CD4-positive, alpha-beta T cell (primary cell): ENCODE results near the gene RPL21. TPM values are rescaled to one million over a fixed set of nuclear protein-coding genes. Genes with fewer than 3 reads are reported as not detected.

ENCODE experiments used
- ATAC-seq: fragments of 200-7000 bp; cut with Tn5 transposase; one replicate; pipeline ENCODE4 v1.10.0; 2022; ENCODE audit warnings: mild to moderate bottlenecking; ENCODE audit not compliant: poor library complexity
- CTCF ChIA-PET: fragments of 350-600 bp; sonication (Branson Sonifier 250); formaldehyde crosslinking; loops from one replicate; lab custom pipeline; 2021; ENCODE audit warnings: antibody characterized with exemption, inconsistent platforms; lab: Charles Lee
- POLR2A ChIA-PET: fragments of 350-600 bp; sonication (Branson Sonifier 250); formaldehyde crosslinking; loops from one replicate; lab custom pipeline; 2021; ENCODE audit warnings: antibody characterized with exemption, inconsistent platforms; lab: Charles Lee
- DNase-seq, 14 experiments: peaks; one replicate each; pipeline ENCODE4 v3.0.0-alpha.2; 2013 to 2020; ENCODE audit warnings: mixed read lengths in 2 of 14
- H3K27ac ChIP-seq, 2 donors: one replicate each; pipeline versions ENCODE4 v1.5.1 to v1.7.0; 2013; ENCODE audit warnings: low read length in 2 of 2, low read depth in 1 of 2, mild to moderate bottlenecking in 1 of 2
- H3K27me3 ChIP-seq, 2 experiments: 1 replicate in 1 of 2; 2 replicates in 1 of 2; pipeline versions ENCODE4 v1.6.1 to v1.7.0; 2013; ENCODE audit warnings: low read length in 2 of 2, control low read depth in 1 of 2, mild to moderate bottlenecking in 1 of 2, moderate library complexity in 1 of 2; ENCODE audit not compliant: insufficient read depth in 2 of 2, control insufficient read depth in 1 of 2
- H3K36me3 ChIP-seq: one replicate; pipeline ENCODE4 v1.6.1; 2013; ENCODE audit warnings: low read length, control low read depth; ENCODE audit not compliant: insufficient read depth
- H3K4me1 ChIP-seq: one replicate; pipeline ENCODE4 v1.6.1; 2013; ENCODE audit warnings: low read length, control low read depth; ENCODE audit not compliant: insufficient read depth
- H3K4me3 ChIP-seq: one replicate; pipeline ENCODE4 v1.5.1; 2013; ENCODE audit warnings: mild to moderate bottlenecking, low read length, moderate library complexity
- H3K9me3 ChIP-seq, 2 experiments: 1 replicate in 1 of 2; 2 replicates in 1 of 2; pipeline versions ENCODE4 v1.6.1 to v1.7.0; 2013; ENCODE audit warnings: low read length in 2 of 2, mild to moderate bottlenecking in 2 of 2, control low read depth in 1 of 2, moderate library complexity in 1 of 2; ENCODE audit not compliant: control insufficient read depth in 1 of 2, insufficient read depth in 1 of 2
- H3K27ac Mint-ChIP-seq: one replicate; pipeline ENCODE4 v1.8.0; 2020; ENCODE audit warnings: mixed read lengths
- H3K27me3 Mint-ChIP-seq: one replicate; pipeline ENCODE4 v1.8.0; 2021; ENCODE audit warnings: mixed read lengths
- H3K36me3 Mint-ChIP-seq: one replicate; pipeline ENCODE4 v1.8.0; 2021; ENCODE audit warnings: low read depth, mixed read lengths
- H3K4me1 Mint-ChIP-seq: one replicate; pipeline ENCODE4 v1.8.0; 2021; ENCODE audit warnings: low read depth, mixed read lengths
- H3K4me3 Mint-ChIP-seq: one replicate; pipeline ENCODE4 v1.8.0; 2020; ENCODE audit warnings: mild to moderate bottlenecking, mixed read lengths
- H3K9me3 Mint-ChIP-seq: one replicate; pipeline ENCODE4 v1.8.0; 2020; ENCODE audit warnings: mixed read lengths
- intact Hi-C, 2 experiments: fragments of 100-400 bp; cut with DNase I in 1 of 2; cut with micrococcal nuclease in 1 of 2; formaldehyde crosslinking; loops; one replicate each; pipeline versions ENCODE4 v1.15.1 to v1.9.0; 2023 to 2025; cut with DNase I, micrococcal nuclease
- total RNA-seq, 174 experiments: library from RNA in 2 of 174; stranded (reverse) in 2 of 174; gene quantifications; one replicate each; pipeline ENCODE4 v1.2.3 and lab custom pipeline; 2021 to 2026
- TF ChIP-seq, protein P1 (sequence below): fragments of 200-600 bp; IDR thresholded peaks from one replicate; pipeline ENCODE4 v1.8.0; 2022; ENCODE audit warnings: antibody characterized with exemption, mild to moderate bottlenecking

RPL21 gene
- total RNA-seq, 2 experiments from 2014 or later, result 2,736 to 2,941 TPM

DNA sequence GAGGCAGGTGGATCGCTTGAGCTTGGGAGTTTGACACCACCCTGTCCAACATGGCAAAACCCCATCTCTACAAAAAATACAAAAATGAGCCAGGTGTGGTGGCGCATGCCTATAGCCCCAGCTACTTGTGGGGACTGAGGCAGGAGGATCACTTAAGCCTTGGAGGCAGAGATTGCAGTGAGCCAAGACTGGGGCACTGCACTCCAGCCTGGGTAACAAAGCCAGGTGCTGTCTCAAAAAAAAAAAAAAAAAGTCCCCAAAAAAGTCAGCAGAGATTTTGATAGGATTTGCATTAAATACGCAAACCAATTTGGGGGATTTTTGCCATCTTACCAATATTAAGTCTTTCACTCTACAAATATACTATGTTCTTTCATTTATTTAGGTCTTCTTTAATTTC, 21.7 kb upstream of the RPL21 start:
- peaks cover 10% of the 10 kb centered on the region for H3K9me3 Mint-ChIP-seq
- no peak overlapping the region for H3K4me3 Mint-ChIP-seq
- H3K27me3 Mint-ChIP-seq, result peaks cover 10% of the 10 kb centered on the region
- Histone ChIP-seq H3K9me3 (peaks cover 8 to 19% of the 10 kb centered on the region in 2 experiments), H3K36me3 (no peaks in the 10 kb centered on the region), H3K4me3 (no peak overlapping the region), H3K4me1 (no peaks in the 10 kb centered on the region), H3K27ac (no peak overlapping the region), H3K27me3 (no peaks in the 10 kb centered on the region)
- intact Hi-C loops, result no loop called here
- POLR2A ChIA-PET, result no interaction called here
- no peak overlapping the region for H3K27ac Mint-ChIP-seq
- peaks cover 13% of the 10 kb centered on the region for H3K4me1 Mint-ChIP-seq
- H3K36me3 Mint-ChIP-seq, result no peaks in the 10 kb centered on the region
- DNase-seq, result no peak
- no peak for ATAC-seq
- CTCF ChIA-PET, result no interaction called here
- TF ChIP-seq, protein P1, sequence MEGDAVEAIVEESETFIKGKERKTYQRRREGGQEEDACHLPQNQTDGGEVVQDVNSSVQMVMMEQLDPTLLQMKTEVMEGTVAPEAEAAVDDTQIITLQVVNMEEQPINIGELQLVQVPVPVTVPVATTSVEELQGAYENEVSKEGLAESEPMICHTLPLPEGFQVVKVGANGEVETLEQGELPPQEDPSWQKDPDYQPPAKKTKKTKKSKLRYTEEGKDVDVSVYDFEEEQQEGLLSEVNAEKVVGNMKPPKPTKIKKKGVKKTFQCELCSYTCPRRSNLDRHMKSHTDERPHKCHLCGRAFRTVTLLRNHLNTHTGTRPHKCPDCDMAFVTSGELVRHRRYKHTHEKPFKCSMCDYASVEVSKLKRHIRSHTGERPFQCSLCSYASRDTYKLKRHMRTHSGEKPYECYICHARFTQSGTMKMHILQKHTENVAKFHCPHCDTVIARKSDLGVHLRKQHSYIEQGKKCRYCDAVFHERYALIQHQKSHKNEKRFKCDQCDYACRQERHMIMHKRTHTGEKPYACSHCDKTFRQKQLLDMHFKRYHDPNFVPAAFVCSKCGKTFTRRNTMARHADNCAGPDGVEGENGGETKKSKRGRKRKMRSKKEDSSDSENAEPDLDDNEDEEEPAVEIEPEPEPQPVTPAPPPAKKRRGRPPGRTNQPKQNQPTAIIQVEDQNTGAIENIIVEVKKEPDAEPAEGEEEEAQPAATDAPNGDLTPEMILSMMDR, result no peak

DNA sequence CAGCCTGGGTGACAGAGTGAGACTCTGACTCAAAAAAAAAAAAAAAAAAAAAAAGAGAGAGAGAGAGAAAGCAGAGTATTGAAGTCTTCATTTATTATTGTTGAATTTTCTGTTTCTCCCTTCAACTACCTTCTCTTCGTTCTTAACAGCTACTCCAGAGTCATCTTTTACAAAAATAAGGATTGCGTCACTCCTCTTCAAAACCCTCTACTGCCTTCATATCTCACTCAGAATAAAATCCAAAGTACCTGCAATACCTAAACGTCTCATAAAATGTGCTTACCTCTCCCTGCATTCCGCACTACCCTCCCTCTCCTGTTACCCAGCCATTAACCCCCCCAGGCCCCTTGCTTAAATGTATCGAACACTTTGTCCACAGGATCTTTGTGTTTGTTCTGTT, 17.4 kb upstream of the RPL21 start:
- no peak overlapping the region for H3K27ac ChIP-seq
- H3K27me3 ChIP-seq, result no peaks in the 10 kb centered on the region
- Mint-ChIP-seq H3K36me3 (no peaks in the 10 kb centered on the region), H3K27me3 (no peaks in the 10 kb centered on the region), H3K27ac (no peak overlapping the region), H3K4me1 (no peaks in the 10 kb centered on the region), H3K9me3 (peaks cover 4% of the 10 kb centered on the region), H3K4me3 (no peak overlapping the region)
- no peak for DNase-seq
- H3K36me3 ChIP-seq, result no peaks in the 10 kb centered on the region
- TF ChIP-seq, protein P1, result no peak
- H3K9me3 ChIP-seq, result peaks cover 8 to 11% of the 10 kb centered on the region in 2 experiments
- H3K4me1 ChIP-seq, result no peaks in the 10 kb centered on the region
- ChIA-PET CTCF (no interaction called here), POLR2A (interaction anchor here (0.6 kb wide), 1 partner anchor 67 kb away, joined by 3 read pairs; no protein-coding TSS in a partner anchor)
- no peak overlapping the region for H3K4me3 ChIP-seq
- ATAC-seq, result no peak
- intact Hi-C loops, result no loop called here

DNA sequence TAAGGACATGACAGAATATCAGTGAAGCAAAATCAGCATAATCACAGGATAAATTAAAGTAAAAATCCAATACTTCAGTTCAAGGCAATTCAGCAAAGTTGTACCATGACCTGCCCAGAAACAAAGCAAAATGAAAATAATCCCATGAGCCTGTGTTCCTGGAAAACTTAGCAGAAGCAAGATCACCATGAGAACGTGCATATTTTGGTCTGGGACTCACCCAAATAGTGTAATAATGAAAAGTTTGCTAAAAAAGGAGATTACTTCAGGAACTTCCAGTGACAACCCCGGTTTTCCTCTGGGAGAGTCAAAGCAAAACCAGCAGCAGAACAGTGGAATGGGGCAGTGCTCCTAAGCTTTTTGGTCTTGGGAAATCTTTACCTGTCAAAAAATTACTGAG, 14.9 kb upstream of the RPL21 start:
- DNase-seq (no peak), ATAC-seq (no peak)
- Histone ChIP-seq H3K4me1 (no peaks in the 10 kb centered on the region), H3K36me3 (no peaks in the 10 kb centered on the region), H3K27ac (no peak overlapping the region), H3K27me3 (no peaks in the 10 kb centered on the region), H3K9me3 (peaks cover 0 to 4% of the 10 kb centered on the region in 2 experiments), H3K4me3 (no peak overlapping the region)
- Mint-ChIP-seq H3K4me1 (no peaks in the 10 kb centered on the region), H3K36me3 (no peaks in the 10 kb centered on the region), H3K27me3 (no peaks in the 10 kb centered on the region), H3K4me3 (no peak overlapping the region), H3K9me3 (peaks cover 4% of the 10 kb centered on the region), H3K27ac (no peak overlapping the region)
- ChIA-PET POLR2A (no interaction called here), CTCF (interaction anchor here (0.7 kb wide), 1 partner anchor 314 kb away, joined by 5 read pairs; no protein-coding TSS in a partner anchor)
- TF ChIP-seq, protein P1, result no peak
- intact Hi-C loops, result no loop called here
